ENCODE results near the gene ZNF92. TPM values are rescaled to one million over a fixed set of nuclear protein-coding genes. Genes with fewer than 3 reads are reported as not detected.

The ZNF92 gene
- total RNA-seq, 2 experiments from 2014 or later: 29.7 to 30.1 TPM

DNA sequence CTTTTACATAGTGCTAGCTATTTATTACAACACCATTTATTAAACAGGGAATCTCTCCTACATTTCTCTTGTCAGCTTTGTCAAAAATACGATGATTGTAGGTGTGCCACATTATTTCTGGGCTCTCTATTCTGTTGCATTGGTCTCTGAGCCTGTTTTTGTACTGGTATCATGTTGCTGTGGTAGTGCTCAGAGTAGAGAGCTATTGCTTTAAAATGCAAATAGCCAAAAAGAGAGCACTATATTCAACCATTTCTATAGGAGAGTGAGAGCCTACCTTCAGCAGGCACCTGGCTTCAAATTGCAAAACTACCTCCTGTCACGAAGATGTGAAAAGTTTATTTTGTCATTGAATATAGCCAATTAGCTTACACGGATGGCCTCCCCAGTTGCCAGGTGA, 8.1 kb downstream of the ZNF92 start:
- Mint-ChIP-seq H3K36me3 (ENCODE audit: low read depth) (peaks cover 80% of the 10 kb centered on the region), H3K4me1 (ENCODE audit: low read depth) (peaks cover 80% of the 10 kb centered on the region), H3K9me3 (peaks cover 2% of the 10 kb centered on the region), H3K27me3 (no peaks in the 10 kb centered on the region), H3K27ac (no peak overlapping the region), H3K4me3 (no peak overlapping the region)
- no peak overlapping the region for H3K4me3 ChIP-seq (ENCODE audit: low read length)
- intact Hi-C loops (cut with DNase I, micrococcal nuclease): no loop called here
- peaks cover 23% of the 10 kb centered on the region for H3K4me1 ChIP-seq (ENCODE audit: insufficient read depth, low read length)
- no peak overlapping the region for H3K27ac ChIP-seq (ENCODE audit: low read depth in 1 of 2, low read length in 2 of 2)
- H3K9me3 ChIP-seq (ENCODE audit: control insufficient read depth in 1 of 2, insufficient read depth in 1 of 2, low read length in 2 of 2): no peaks in the 10 kb centered on the region
- no peaks in the 10 kb centered on the region for H3K27me3 ChIP-seq (ENCODE audit: control insufficient read depth in 1 of 2, insufficient read depth in 2 of 2, low read length in 2 of 2)
- TF ChIP-seq, protein P1, sequence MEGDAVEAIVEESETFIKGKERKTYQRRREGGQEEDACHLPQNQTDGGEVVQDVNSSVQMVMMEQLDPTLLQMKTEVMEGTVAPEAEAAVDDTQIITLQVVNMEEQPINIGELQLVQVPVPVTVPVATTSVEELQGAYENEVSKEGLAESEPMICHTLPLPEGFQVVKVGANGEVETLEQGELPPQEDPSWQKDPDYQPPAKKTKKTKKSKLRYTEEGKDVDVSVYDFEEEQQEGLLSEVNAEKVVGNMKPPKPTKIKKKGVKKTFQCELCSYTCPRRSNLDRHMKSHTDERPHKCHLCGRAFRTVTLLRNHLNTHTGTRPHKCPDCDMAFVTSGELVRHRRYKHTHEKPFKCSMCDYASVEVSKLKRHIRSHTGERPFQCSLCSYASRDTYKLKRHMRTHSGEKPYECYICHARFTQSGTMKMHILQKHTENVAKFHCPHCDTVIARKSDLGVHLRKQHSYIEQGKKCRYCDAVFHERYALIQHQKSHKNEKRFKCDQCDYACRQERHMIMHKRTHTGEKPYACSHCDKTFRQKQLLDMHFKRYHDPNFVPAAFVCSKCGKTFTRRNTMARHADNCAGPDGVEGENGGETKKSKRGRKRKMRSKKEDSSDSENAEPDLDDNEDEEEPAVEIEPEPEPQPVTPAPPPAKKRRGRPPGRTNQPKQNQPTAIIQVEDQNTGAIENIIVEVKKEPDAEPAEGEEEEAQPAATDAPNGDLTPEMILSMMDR (IDR thresholded peaks at IDR 0.05): no peak
- DNase-seq (no peak), ATAC-seq (ENCODE audit: poor library complexity) (no peak)
- ChIA-PET CTCF (interaction anchor here (0.6 kb wide), 1 partner anchor 68 kb away, joined by 4 read pairs; no protein-coding TSS in a partner anchor), POLR2A (interaction anchor here (2.9 kb wide), 1 partner anchor 8 kb away, joined by 15 read pairs; the partner anchor contains the start of gene ZNF92)
- H3K36me3 ChIP-seq (ENCODE audit: insufficient read depth, low read length): no peaks in the 10 kb centered on the region

DNA sequence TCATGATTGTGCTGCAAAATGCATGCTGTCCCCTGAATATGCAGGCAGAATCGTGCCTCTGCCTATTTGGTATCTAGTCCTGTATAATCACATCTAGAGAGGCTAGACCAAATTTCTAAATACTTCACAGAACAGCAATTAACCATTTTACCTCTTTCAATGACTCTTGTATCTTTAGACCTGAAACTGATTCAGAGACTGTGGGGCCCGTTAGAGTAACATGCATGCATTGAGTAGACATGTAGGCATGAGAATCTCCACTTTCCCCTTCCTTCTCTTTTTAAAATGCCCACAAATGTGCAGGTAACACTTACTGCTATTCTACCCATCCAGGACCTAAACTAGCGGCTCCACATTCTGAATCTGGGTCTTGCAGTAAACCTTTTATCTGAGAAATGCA, 8.8 kb downstream of the ZNF92 start:
- ChIA-PET POLR2A (interaction anchor here (2.9 kb wide), 1 partner anchor 9 kb away, joined by 15 read pairs; the partner anchor contains the start of gene ZNF92), CTCF (no interaction called here)
- H3K36me3 ChIP-seq (ENCODE audit: insufficient read depth, low read length): no peaks in the 10 kb centered on the region
- no peak for DNase-seq
- H3K4me3 Mint-ChIP-seq: no peak overlapping the region
- H3K4me1 ChIP-seq (ENCODE audit: insufficient read depth, low read length): peaks cover 20% of the 10 kb centered on the region
- H3K4me1 Mint-ChIP-seq (ENCODE audit: low read depth): peaks cover 74% of the 10 kb centered on the region
- H3K9me3 ChIP-seq (ENCODE audit: control insufficient read depth in 1 of 2, insufficient read depth in 1 of 2, low read length in 2 of 2): no peaks in the 10 kb centered on the region
- no peak overlapping the region for H3K4me3 ChIP-seq (ENCODE audit: low read length)
- H3K36me3 Mint-ChIP-seq (ENCODE audit: low read depth): peaks cover 78% of the 10 kb centered on the region
- H3K27me3 Mint-ChIP-seq: no peaks in the 10 kb centered on the region
- H3K27ac Mint-ChIP-seq: peak overlapping the region; percentile 25
- H3K27ac ChIP-seq (ENCODE audit: low read depth in 1 of 2, low read length in 2 of 2): no peak overlapping the region
- no peaks in the 10 kb centered on the region for H3K27me3 ChIP-seq (ENCODE audit: control insufficient read depth in 1 of 2, insufficient read depth in 2 of 2, low read length in 2 of 2)
- intact Hi-C loops (cut with DNase I, micrococcal nuclease): no loop called here
- TF ChIP-seq, protein P1 (IDR thresholded peaks at IDR 0.05): no peak
- no peaks in the 10 kb centered on the region for H3K9me3 Mint-ChIP-seq
- no peak for ATAC-seq (ENCODE audit: poor library complexity)

- Histone ChIP-seq H3K4me1 (ENCODE audit: insufficient read depth, low read length) (peaks cover 6% of the 10 kb centered on the region), H3K4me3 (ENCODE audit: low read length) (no peak overlapping the region), H3K36me3 (ENCODE audit: insufficient read depth, low read length) (peaks cover 29% of the 10 kb centered on the region), H3K9me3 (ENCODE audit: control insufficient read depth in 1 of 2, insufficient read depth in 1 of 2, low read length in 2 of 2) (peaks cover 0 to 7% of the 10 kb centered on the region in 2 experiments), H3K27ac (ENCODE audit: low read depth in 1 of 2, low read length in 2 of 2) (no peak overlapping the region), H3K27me3 (ENCODE audit: control insufficient read depth in 1 of 2, insufficient read depth in 2 of 2, low read length in 2 of 2) (no peaks in the 10 kb centered on the region)
- TF ChIP-seq, protein P1 (IDR thresholded peaks at IDR 0.05): no peak
- Mint-ChIP-seq H3K4me1 (ENCODE audit: low read depth) (peaks cover 31% of the 10 kb centered on the region), H3K27ac (no peak overlapping the region), H3K36me3 (ENCODE audit: low read depth) (peaks cover 83% of the 10 kb centered on the region), H3K9me3 (no peaks in the 10 kb centered on the region), H3K4me3 (no peak overlapping the region), H3K27me3 (no peaks in the 10 kb centered on the region)
- ATAC-seq (ENCODE audit: poor library complexity) (no peak), DNase-seq (no peak)
- CTCF ChIA-PET: no interaction called here
- intact Hi-C loops (cut with DNase I, micrococcal nuclease): no loop called here
- POLR2A ChIA-PET: no interaction called here
Measured at GRCh38 chr7:65387891-65388290, 14.2 kb downstream of the ZNF92 start.

All from CD4-positive, alpha-beta T cell (primary cell).